H1 (cell line): Measurements from ENCODE around the gene PRCD. TPM values are rescaled to one million over a fixed set of nuclear protein-coding genes. Genes with fewer than 3 reads are reported as not detected.

Experiments used
- CTCF ChIA-PET: fragments of 300-600 bp; sonication (Branson Sonifier 250); formaldehyde crosslinking; loops from one replicate; lab custom pipeline; 2021; ENCODE audit not compliant: partially characterized antibody; lab: Charles Lee
- POLR2A ChIA-PET: fragments of 300-600 bp; sonication (Branson Sonifier 250); formaldehyde crosslinking; loops from one replicate; lab custom pipeline; 2021; ENCODE audit warnings: inconsistent platforms; ENCODE audit not compliant: partially characterized antibody; lab: Charles Lee
- DNase-seq, 2 experiments: peaks; one replicate each; pipeline versions ENCODE4 v3.0.0 to v3.0.0-alpha.2; 2010 to 2022; ENCODE audit warnings: low spot score in 2 of 2, low read depth in 1 of 2, mixed read lengths in 1 of 2
- FAIRE-seq: peaks from 2 replicates; lab custom pipeline; 2011; peaks lifted over from hg19 to GRCh38; lab: Jason Lieb, UNC
- H2AFZ ChIP-seq: 2 replicates; pipeline ENCODE4 v1.8.1; 2012; ENCODE audit warnings: low read length, inconsistent platforms
- H2AK5ac ChIP-seq: 2 replicates; pipeline ENCODE4 v1.6.1; 2013; ENCODE audit warnings: low read depth, low read length
- H2BK120ac ChIP-seq: replicated peaks from 2 replicates; pipeline ENCODE3; 2013; ENCODE audit warnings: low read depth, low read length, inconsistent platforms
- H2BK12ac ChIP-seq: 2 replicates; pipeline ENCODE4 v1.6.1; 2013; ENCODE audit warnings: low read depth, low read length
- H2BK15ac ChIP-seq: 2 replicates; pipeline ENCODE4 v1.6.1; 2013; ENCODE audit warnings: low read length
- H2BK20ac ChIP-seq: 2 replicates; pipeline ENCODE4 v1.6.1; 2013; ENCODE audit warnings: low read length
- H2BK5ac ChIP-seq: 2 replicates; pipeline ENCODE4 v1.6.1; 2013; ENCODE audit warnings: low read depth, low read length
- H3K14ac ChIP-seq: 2 replicates; pipeline ENCODE4 v1.6.1; 2013; ENCODE audit warnings: inconsistent platforms; ENCODE audit not compliant: insufficient read length
- H3K18ac ChIP-seq: 2 replicates; pipeline ENCODE4 v1.6.1; 2013; ENCODE audit warnings: low read length; ENCODE audit errors: extremely low read depth
- H3K23ac ChIP-seq: 2 replicates; pipeline ENCODE4 v1.6.1; 2013; ENCODE audit warnings: inconsistent platforms; ENCODE audit not compliant: insufficient read length
- H3K23me2 ChIP-seq: 2 replicates; pipeline ENCODE4 v1.6.1; 2013; ENCODE audit warnings: low read depth, low read length
- H3K27ac ChIP-seq: 2 replicates; pipeline ENCODE4 v1.6.1; 2011; ENCODE audit warnings: low read depth, low read length, inconsistent platforms
- H3K27me3 ChIP-seq, 4 experiments: replicated peaks in 1 of 4; 1 replicate in 1 of 4; 2 replicates in 3 of 4; pipeline versions ENCODE4 v1.6.1 to v1.8.1; 2011 to 2013; ENCODE audit warnings: low read length in 3 of 4, mild to moderate bottlenecking in 3 of 4, inconsistent platforms in 2 of 4, mixed read lengths in 2 of 4, moderate library complexity in 1 of 4; ENCODE audit not compliant: control insufficient read depth in 3 of 4, insufficient read depth in 3 of 4; ENCODE audit errors: extremely low read depth in 1 of 4
- H3K36me3 ChIP-seq, 4 experiments: 2 replicates each; pipeline versions ENCODE4 v1.6.1 to v1.8.1; 2011 to 2013; ENCODE audit warnings: mild to moderate bottlenecking in 4 of 4, low read length in 3 of 4, moderate library complexity in 2 of 4, control low read depth in 1 of 4, inconsistent platforms in 1 of 4; ENCODE audit not compliant: insufficient read depth in 4 of 4, control insufficient read depth in 2 of 4
- H3K4ac ChIP-seq: replicated peaks from 2 replicates; pipeline ENCODE3; 2013; ENCODE audit warnings: low read length, low read depth, mixed read lengths, inconsistent platforms; ENCODE audit not compliant: insufficient read length
- H3K4me1 ChIP-seq, 4 experiments: replicated peaks in 1 of 4; 1 replicate in 1 of 4; 2 replicates in 3 of 4; pipeline versions ENCODE4 v1.6.1 to v1.8.1; 2011 to 2013; ENCODE audit warnings: low read length in 3 of 4, inconsistent platforms in 2 of 4, mixed read lengths in 1 of 4; ENCODE audit not compliant: insufficient read depth in 4 of 4, control insufficient read depth in 3 of 4
- H3K4me2 ChIP-seq, 2 experiments: 2 replicates each; pipeline versions ENCODE4 v1.6.1 to v1.8.1; 2011 to 2013; ENCODE audit warnings: low read depth in 2 of 2, low read length in 2 of 2, control low read depth in 1 of 2, inconsistent platforms in 1 of 2, mild to moderate bottlenecking in 1 of 2; ENCODE audit not compliant: insufficient read depth in 1 of 2
- H3K4me3 ChIP-seq, 4 experiments: fragments of 200-600, 300-600 bp in 1 of 4; sonication (generic), shearing (Covaris generic), sonication (Bioruptor Twin) in 1 of 4; 2 replicates each; pipeline versions ENCODE4 v1.5.1 to v1.8.1; 2011 to 2016; ENCODE audit warnings: low read length in 4 of 4, low read depth in 3 of 4, control low read depth in 2 of 4, inconsistent platforms in 2 of 4, mild to moderate bottlenecking in 2 of 4, mixed read lengths in 1 of 4, moderate library complexity in 1 of 4; ENCODE audit not compliant: insufficient read depth in 2 of 4; ENCODE audit errors: extremely low read depth in 1 of 4
- H3K56ac ChIP-seq: replicated peaks from 2 replicates; pipeline ENCODE3; 2013; ENCODE audit warnings: low read depth, mild to moderate bottlenecking, mixed read lengths, low read length, inconsistent platforms; ENCODE audit not compliant: insufficient read length
- H3K79me1 ChIP-seq: 2 replicates; pipeline ENCODE4 v1.6.1; 2013; ENCODE audit warnings: low read depth, low read length, control low read depth
- H3K79me2 ChIP-seq, 2 experiments: 2 replicates each; pipeline versions ENCODE4 v1.6.1 to v1.8.1; 2012 to 2013; ENCODE audit warnings: low read length in 2 of 2, mild to moderate bottlenecking in 2 of 2, inconsistent platforms in 1 of 2; ENCODE audit not compliant: insufficient read depth in 2 of 2, control insufficient read depth in 1 of 2
- H3K9ac ChIP-seq, 4 experiments: replicated peaks in 1 of 4; 1 replicate in 1 of 4; 2 replicates in 3 of 4; pipeline versions ENCODE4 v1.6.1 to v1.8.1; 2011 to 2013; ENCODE audit warnings: low read depth in 3 of 4, low read length in 3 of 4, control low read depth in 2 of 4, mild to moderate bottlenecking in 2 of 4, moderate library complexity in 2 of 4, inconsistent platforms in 1 of 4; ENCODE audit errors: extremely low read depth in 1 of 4
- H3K9me3 ChIP-seq, 2 experiments: 2 replicates each; pipeline versions ENCODE4 v1.6.1 to v1.8.1; 2012 to 2013; ENCODE audit warnings: mild to moderate bottlenecking in 2 of 2, moderate library complexity in 2 of 2, control low read depth in 1 of 2, inconsistent platforms in 1 of 2, low read depth in 1 of 2, low read length in 1 of 2, mixed read lengths in 1 of 2; ENCODE audit not compliant: insufficient read depth in 2 of 2
- H4K20me1 ChIP-seq, 2 experiments: replicated peaks in 1 of 2; 2 replicates each; pipeline versions ENCODE3 to v1.8.1; 2011 to 2013; ENCODE audit warnings: inconsistent platforms in 2 of 2, low read length in 2 of 2, mild to moderate bottlenecking in 1 of 2; ENCODE audit not compliant: insufficient read depth in 2 of 2, control insufficient read depth in 1 of 2
- H4K5ac ChIP-seq: 2 replicates; pipeline ENCODE4 v1.6.1; 2013; ENCODE audit warnings: low read length, low read depth, mixed read lengths, inconsistent platforms; ENCODE audit not compliant: insufficient read length
- H4K8ac ChIP-seq: 2 replicates; pipeline ENCODE4 v1.8.0; 2013; ENCODE audit warnings: mild to moderate bottlenecking, moderate library complexity, low read length, inconsistent platforms; ENCODE audit not compliant: insufficient read depth; ENCODE audit errors: extremely low read depth
- H4K91ac ChIP-seq: replicated peaks from 2 replicates; pipeline ENCODE3; 2013; ENCODE audit warnings: low read length, mixed read lengths, inconsistent platforms; ENCODE audit not compliant: insufficient read length
- ASH2L ChIP-seq: fragments of 200-600, 300-600 bp; sonication (generic); IDR thresholded peaks from one replicate; pipeline ENCODE4 v1.7.1; 2017; ENCODE audit warnings: low read length
- BACH1 ChIP-seq: IDR thresholded peaks from 2 replicates; pipeline ENCODE4 v1.6.1; 2012; ENCODE audit warnings: low read length, improper control_type of control experiment
- CBX5 ChIP-seq: fragments of 300-800, 300-1000 bp; sonication (generic); IDR thresholded peaks from 2 replicates; pipeline ENCODE4 v1.7.1; 2016; ENCODE audit warnings: antibody characterized with exemption, low read length, low read depth
- NRF1 ChIP-seq: IDR thresholded peaks from 2 replicates; pipeline ENCODE4 v1.6.1; 2011; ENCODE audit warnings: mild to moderate bottlenecking, low read depth, low read length, improper control_type of control experiment
- WGBS, 2 experiments: shearing (Covaris generic) in 1 of 2; methylation state at CpG; one replicate each; pipeline versions ENCODE4 v1.1.6 to v1.1.7; 2013 to 2015; ENCODE audit warnings: low lambda C conversion rate in 2 of 2, mixed read lengths in 2 of 2, inconsistent platforms in 1 of 2, low coverage in 1 of 2, missing lambda C conversion rate in 1 of 2; ENCODE audit not compliant: insufficient replicate concordance in 2 of 2, insufficient coverage in 1 of 2, insufficient read length in 1 of 2; ENCODE audit errors: extremely low coverage in 1 of 2, missing lambda C conversion rate in 1 of 2; 5-methylcytosine and 5-hydroxymethylcytosine counted together
- polyA plus RNA-seq, 7 experiments: library from polyadenylated mRNA; depleted of rRNA in 3 of 7; stranded (reverse) in 5 of 7; unstranded in 2 of 7; fragments of >200 nt in 5 of 7; fragments of 200-250 nt in 2 of 7; gene quantifications; 1 replicate in 5 of 7; 2 replicates in 1 of 7; 4 replicates in 1 of 7; pipeline versions ENCODE4 v1.2.1 to v1.2.3, GENCODE V29; 2011 to 2013; ENCODE audit warnings: missing spikeins in 2 of 7, mixed read lengths in 2 of 7
- total RNA-seq: library from RNA; stranded (reverse); fragmentation: NEBNext Ultra II Directional; extraction: Animal tissue kit (Norgen Biotek cat#: 25700); gene quantifications from 2 replicates; pipeline ENCODE4 v1.2.1, GENCODE V29; 2021
- TF ChIP-seq, protein P1 (sequence below): IDR thresholded peaks from 2 replicates; pipeline ENCODE4 v1.6.1; 2012; ENCODE audit warnings: low read length, inconsistent platforms

The PRCD gene
- total and polyA plus RNA-seq, 2 of the 8 experiments (the other 6 are each of a cell fraction or from before 2014, with no cell fraction given), result 0.77 to 2.1 TPM

GRCh38 chr17:76573096-76573495 is 33.3 kb downstream of the PRCD start:
- no peak overlapping the region for H2BK20ac ChIP-seq
- H3K23ac ChIP-seq, result no peak overlapping the region
- no peak overlapping the region for H3K14ac ChIP-seq
- H3K4ac ChIP-seq, result no peak overlapping the region
- ChIA-PET CTCF (interaction anchor here (4.2 to 9.3 kb wide), 3 partner anchors 16 to 108 kb away, joined by 25 to 71 read pairs (median 30); no protein-coding TSS in a partner anchor), POLR2A (interaction anchor here (0.8 to 7.7 kb wide), 4 partner anchors 9 to 15 kb away, joined by 3 to 133 read pairs (median 22); no protein-coding TSS in a partner anchor)
- H3K23me2 ChIP-seq, result no peaks in the 10 kb centered on the region; the same call in 1 of the 2 replicates
- FAIRE-seq (no peak), DNase-seq (no peak)
- no peaks in the 10 kb centered on the region; the same call in 1 of the 2 replicates for H3K79me1 ChIP-seq
- no peak overlapping the region for H3K9ac ChIP-seq
- no peak overlapping the region for H2AK5ac ChIP-seq
- peaks cover 0 to 16% (median 4%) of the 10 kb centered on the region in 4 experiments; a peak in 6 of 7 replicates for H3K4me1 ChIP-seq
- no peak overlapping the region for H2BK12ac ChIP-seq
- H3K79me2 ChIP-seq, result no peaks in the 10 kb centered on the region
- H3K27me3 ChIP-seq, result peaks cover 0 to 3% (median 1%) of the 10 kb centered on the region in 4 experiments; a peak in 3 of 7 replicates
- H4K5ac ChIP-seq, result no peak overlapping the region
- H4K91ac ChIP-seq, result no peak overlapping the region
- H3K27ac ChIP-seq, result no peak overlapping the region
- no peak overlapping the region for H2BK120ac ChIP-seq
- 93% methylated on average over 9 of the region's 10 CpGs; no CpG with 5 or more reads in 1 of the 2 experiments for WGBS, 2 experiments
- peaks cover 0 to 2% of the 10 kb centered on the region in 2 experiments for H4K20me1 ChIP-seq
- H3K18ac ChIP-seq, result no peak overlapping the region
- no peak overlapping the region for H2BK15ac ChIP-seq
- H4K8ac ChIP-seq, result no peak overlapping the region
- H3K36me3 ChIP-seq, result no peaks in the 10 kb centered on the region
- no peak overlapping the region for H3K4me2 ChIP-seq
- no peak overlapping the region for H2AFZ ChIP-seq
- H3K9me3 ChIP-seq, result no peaks in the 10 kb centered on the region
- no peak overlapping the region for H2BK5ac ChIP-seq
- no peak for TF ChIP-seq NRF1
- TF ChIP-seq, protein P1, sequence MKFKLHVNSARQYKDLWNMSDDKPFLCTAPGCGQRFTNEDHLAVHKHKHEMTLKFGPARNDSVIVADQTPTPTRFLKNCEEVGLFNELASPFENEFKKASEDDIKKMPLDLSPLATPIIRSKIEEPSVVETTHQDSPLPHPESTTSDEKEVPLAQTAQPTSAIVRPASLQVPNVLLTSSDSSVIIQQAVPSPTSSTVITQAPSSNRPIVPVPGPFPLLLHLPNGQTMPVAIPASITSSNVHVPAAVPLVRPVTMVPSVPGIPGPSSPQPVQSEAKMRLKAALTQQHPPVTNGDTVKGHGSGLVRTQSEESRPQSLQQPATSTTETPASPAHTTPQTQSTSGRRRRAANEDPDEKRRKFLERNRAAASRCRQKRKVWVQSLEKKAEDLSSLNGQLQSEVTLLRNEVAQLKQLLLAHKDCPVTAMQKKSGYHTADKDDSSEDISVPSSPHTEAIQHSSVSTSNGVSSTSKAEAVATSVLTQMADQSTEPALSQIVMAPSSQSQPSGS, result no peak
- no peak for TF ChIP-seq CBX5
- TF ChIP-seq ASH2L, result no peak
- TF ChIP-seq BACH1, result no peak
- no peak overlapping the region for H3K4me3 ChIP-seq
- H3K56ac ChIP-seq, result no peak overlapping the region
